Measurements from ENCODE around the gene CASZ1.

GRCh38 chr1:10710489-10710888 lies 86.0 kb downstream of the CASZ1 start:
- TF ChIP-seq POLR2AphosphoS5 (IDR thresholded peaks at IDR 0.05; ENCODE audit: low read depth, low read length) = no peak
- no peak for TF ChIP-seq CTCF (IDR thresholded peaks at IDR 0.05)
- TF ChIP-seq SIN3A (IDR thresholded peaks at IDR 0.05; ENCODE audit: borderline replicate concordance, insufficient read depth, low read depth, low read length) = no peak
- no peak for TF ChIP-seq REST (IDR thresholded peaks at IDR 0.05; ENCODE audit: insufficient read depth in 1 of 2, low read depth in 2 of 2, low read length in 1 of 2)
- no peak for TF ChIP-seq TCF7L2 (IDR thresholded peaks at IDR 0.05; ENCODE audit: low read depth, low read length)

Measured in Panc1 (cell line).